Adipocyte (in vitro differentiated cells): ENCODE data around the gene MXD1.

Experiments used
- DNase-seq: peaks from one replicate; pipeline ENCODE4 v3.0.0-alpha.2; 2015; ENCODE audit warnings: low read depth
- H3K27me3 ChIP-seq: replicated peaks from 2 replicates; pipeline ENCODE4 v1.7.0; 2013; ENCODE audit warnings: mild to moderate bottlenecking, low read length, moderate library complexity; ENCODE audit not compliant: control insufficient read depth, insufficient read depth
- H3K36me3 ChIP-seq: 2 replicates; pipeline ENCODE4 v1.7.0; 2013; ENCODE audit warnings: low read length, mild to moderate bottlenecking, moderate library complexity; ENCODE audit not compliant: control insufficient read depth, insufficient read depth, severe bottlenecking
- H3K4me1 ChIP-seq: 2 replicates; pipeline ENCODE4 v1.7.0; 2013; ENCODE audit warnings: mild to moderate bottlenecking, low read length, moderate library complexity; ENCODE audit not compliant: control insufficient read depth, insufficient read depth
- H3K4me3 ChIP-seq: 2 replicates; pipeline ENCODE4 v1.7.0; 2013; ENCODE audit warnings: mild to moderate bottlenecking, low read length, moderate library complexity
- H3K9ac ChIP-seq: 2 replicates; pipeline ENCODE4 v1.7.0; 2013; ENCODE audit warnings: mild to moderate bottlenecking, low read length, moderate library complexity
- H3K9me3 ChIP-seq: 2 replicates; pipeline ENCODE4 v1.7.0; 2013; ENCODE audit warnings: mild to moderate bottlenecking, low read length, moderate library complexity; ENCODE audit not compliant: control insufficient read depth

The MXD1 gene

DNA sequence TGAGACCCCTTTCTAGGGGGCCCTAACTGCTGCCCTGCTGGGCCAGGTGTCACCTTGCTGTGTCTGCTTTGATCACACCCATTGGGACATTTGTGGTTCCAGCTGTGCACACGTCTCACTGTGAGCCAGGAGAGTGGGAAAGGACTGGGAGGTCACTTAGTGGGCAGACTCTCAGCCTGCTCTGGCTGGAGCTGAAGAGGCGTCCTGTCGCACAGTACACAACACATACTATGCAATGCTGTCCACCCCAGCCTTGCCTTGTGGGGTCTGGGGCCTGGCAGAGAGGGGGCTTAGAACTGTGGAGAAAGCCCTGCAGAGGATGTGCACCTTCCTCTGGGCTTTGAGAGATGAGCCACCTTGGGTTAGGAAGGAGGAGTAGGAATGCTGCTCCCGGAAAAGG is 71.8 kb downstream of the MXD1 start:
- H3K36me3 ChIP-seq = no peaks in the 10 kb centered on the region
- H3K9me3 ChIP-seq = no peaks in the 10 kb centered on the region

DNA sequence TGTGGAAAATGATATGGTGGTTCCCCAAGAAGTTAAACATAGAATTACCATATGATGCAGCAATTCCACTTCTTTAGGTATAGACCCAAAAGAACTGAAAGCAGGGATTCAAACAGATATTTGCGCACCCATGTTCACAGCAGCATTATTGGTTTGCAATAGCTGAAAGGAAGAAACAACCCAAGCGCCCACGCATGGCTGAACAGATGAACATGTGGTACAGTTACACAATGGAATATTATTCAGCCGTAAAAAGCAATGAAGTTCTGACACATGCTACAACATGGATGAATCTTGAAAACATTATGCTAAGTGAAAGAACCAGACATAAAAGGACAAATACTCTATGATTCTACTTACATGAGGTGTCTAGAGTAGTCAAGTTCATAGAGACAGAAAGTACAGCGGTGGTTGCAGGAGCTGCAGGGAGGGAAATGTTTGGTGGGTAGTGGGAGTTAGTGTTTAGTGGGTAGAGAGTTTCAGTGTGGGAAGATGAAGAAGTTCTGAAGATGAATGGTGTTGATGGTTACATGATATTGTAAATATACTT is 73.3 kb downstream of the MXD1 start:
- H3K27me3 ChIP-seq = no peaks in the 10 kb centered on the region
- no peaks in the 10 kb centered on the region for H3K9me3 ChIP-seq
- H3K36me3 ChIP-seq = no peaks in the 10 kb centered on the region
- no peak overlapping the region for H3K4me3 ChIP-seq
- no peak overlapping the region for H3K9ac ChIP-seq
- DNase-seq = no peak
- peaks cover 8% of the 10 kb centered on the region for H3K4me1 ChIP-seq

More for the DNA sequence above, 71.8 kb downstream of the MXD1 start:
- Histone ChIP-seq H3K4me3 (no peak overlapping the region), H3K4me1 (peaks cover 2% of the 10 kb centered on the region), H3K27me3 (no peaks in the 10 kb centered on the region), H3K9ac (no peak overlapping the region)
- DNase-seq = no peak

DNA sequence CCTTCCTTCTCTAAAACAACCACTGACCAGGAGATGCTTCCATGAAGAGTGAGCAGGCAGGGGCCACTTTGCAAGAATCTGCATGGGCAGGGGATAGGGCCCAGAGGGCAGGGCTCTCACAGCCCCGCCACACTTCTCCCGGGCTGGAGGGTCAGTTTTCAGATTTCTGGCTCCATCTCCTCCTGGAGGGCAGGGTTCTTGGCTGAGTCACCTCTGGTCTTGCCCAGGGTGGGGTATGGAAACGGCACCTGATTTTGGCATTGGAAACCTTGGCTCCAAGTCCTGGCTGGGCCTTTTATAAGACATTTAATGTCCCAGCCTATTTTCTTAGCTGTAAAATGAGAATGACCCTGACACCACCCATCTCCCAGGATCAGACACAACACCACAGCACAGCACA is 74.1 kb downstream of the MXD1 start:
- Histone ChIP-seq H3K36me3 (peaks cover 5% of the 10 kb centered on the region), H3K9me3 (no peaks in the 10 kb centered on the region), H3K4me1 (peaks cover 8% of the 10 kb centered on the region), H3K27me3 (no peaks in the 10 kb centered on the region), H3K9ac (no peak overlapping the region), H3K4me3 (no peak overlapping the region)
- no peak for DNase-seq

DNA sequence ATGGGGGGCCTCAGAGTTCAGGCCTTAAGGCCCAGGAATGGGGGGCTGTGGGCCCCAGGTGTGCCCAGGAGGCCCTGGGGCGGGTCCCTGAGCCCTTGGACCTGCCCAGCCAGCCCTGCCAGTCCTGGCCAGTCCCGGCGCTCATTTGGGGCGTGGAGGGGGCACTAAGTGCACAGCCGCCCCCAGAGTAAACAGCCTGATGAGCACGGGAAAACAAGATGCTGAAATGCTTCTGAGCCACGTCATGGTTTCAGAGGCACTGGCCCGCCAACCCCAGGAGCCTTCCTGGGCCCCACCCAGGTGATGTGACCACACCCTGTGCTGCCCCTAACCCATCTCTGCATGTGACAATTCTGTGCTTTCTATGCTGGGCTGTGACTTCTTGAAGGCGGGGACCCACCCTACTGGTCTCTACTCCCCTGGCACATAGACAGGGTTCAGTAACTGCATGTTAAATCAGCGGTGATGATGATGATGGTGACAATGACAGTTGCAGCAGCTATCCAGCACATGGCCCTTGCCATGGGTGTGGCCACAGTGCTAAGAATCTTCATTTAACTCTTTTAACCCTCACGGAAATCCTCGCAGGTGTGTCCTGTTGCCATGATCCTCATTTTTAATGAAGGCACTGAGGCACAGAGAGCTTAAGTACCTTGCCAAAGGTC is 74.7 kb downstream of the MXD1 start:
- Histone ChIP-seq H3K9ac (no peak overlapping the region), H3K4me3 (no peak overlapping the region), H3K9me3 (no peaks in the 10 kb centered on the region), H3K36me3 (peaks cover 6% of the 10 kb centered on the region), H3K4me1 (peaks cover 8% of the 10 kb centered on the region), H3K27me3 (no peaks in the 10 kb centered on the region)
- DNase-seq = no peak
